Amygdala (tissue), 56 donors: Measurements from ENCODE around the gene DOCK4.

ENCODE experiments used
- DNase-seq, 56 donors: peaks; one replicate each; lab custom pipeline; 2025; lab: John Stamatoyannopoulos, UW

The DOCK4 gene

GRCh38 chr7:111802194-111802772, 403.9 kb downstream of the DOCK4 start:
- DNase-seq: no peak

DNA sequence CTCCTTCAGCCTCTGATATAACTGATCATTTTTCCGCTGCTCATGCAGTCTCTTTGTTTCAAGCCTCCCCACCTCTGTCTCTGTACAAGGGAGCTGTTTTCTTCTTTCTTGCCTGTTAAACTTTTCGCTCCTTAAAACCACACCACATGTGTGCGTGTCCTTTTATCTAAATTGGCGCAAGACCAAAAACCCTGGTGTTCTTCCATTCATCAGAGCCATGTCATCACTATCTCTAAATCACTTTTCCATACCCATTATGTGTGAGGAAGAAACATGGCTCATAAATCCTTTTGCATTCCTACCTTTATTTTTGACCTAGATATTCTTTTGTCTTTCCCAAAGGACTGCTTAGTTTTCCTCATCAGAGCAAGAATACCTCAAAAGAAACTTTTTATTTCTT, 404.9 kb downstream of the DOCK4 start:
- no peak for DNase-seq

DNA sequence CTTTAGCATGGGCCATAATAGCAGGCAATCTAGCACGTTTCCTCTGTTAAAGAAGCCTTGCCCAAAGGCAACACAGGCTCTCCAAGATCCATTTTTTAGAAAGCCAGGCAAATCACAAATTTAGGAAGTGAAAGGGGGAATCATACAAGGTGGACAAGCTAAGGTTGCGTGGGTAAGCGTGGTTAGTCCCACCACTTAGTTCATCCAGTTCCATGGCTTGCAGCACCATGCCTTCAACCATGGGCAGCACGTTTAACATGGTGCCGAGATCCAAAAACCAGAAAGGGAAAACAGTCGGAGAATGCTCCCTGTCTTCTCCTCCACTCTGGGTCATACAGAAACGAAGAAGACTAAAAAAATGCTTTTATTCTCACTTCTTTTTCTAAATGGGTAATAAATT, 409.5 kb downstream of the DOCK4 start:
- no peak for DNase-seq

GRCh38 chr7:111789870-111790269, 416.3 kb downstream of the DOCK4 start:
- no peak for DNase-seq

DNA sequence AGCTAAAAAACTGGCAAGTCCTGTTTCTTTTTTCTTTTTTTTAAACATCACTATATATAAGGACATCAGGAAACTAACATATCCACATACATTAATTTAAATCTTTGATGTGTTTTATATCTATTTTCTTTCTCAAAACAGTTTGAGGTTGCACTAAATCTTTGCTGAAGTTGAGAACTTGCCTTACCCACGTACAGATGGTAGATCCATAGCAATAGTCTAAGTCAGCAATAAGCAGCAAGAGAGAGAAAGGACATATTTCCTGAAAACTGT, 417.2 kb downstream of the DOCK4 start:
- no peak for DNase-seq

DNA sequence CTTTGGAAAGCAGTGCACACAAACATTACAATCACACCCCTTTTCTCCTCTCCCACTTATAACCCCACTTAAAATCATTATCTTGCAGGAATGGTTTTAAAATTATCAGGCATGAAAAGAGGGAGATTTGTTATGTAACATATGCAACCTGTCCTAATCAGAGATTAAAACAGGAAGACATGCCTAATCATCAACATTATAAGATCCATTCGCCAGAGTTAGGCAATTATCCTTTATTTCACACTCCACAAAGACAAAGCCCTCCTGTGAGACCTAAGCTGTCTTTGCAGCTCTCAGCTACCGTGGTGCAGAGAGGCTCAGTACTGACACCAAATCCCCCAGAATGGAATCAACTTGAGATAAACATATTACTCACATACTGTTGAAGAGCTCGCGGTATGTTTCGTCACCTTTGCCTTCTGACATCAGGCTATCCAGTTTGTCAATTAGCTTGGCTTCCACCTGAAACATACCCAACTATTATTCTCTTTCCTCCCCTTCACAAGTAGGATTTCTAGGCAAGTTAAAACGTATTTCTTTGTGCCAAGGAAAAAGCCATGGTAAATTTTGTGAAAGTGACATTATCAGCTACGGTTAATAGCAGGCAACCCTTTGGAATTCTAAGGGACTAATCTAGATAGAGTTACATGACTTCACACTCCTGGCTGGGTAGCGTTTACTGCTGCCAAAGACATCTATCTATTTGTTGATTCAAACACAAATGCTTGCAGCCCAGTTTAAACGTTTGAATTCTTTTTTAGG, 417.7 kb downstream of the DOCK4 start:
- DNase-seq: no peak

GRCh38 chr7:111787741-111788140, 418.5 kb downstream of the DOCK4 start:
- DNase-seq: no peak

DNA sequence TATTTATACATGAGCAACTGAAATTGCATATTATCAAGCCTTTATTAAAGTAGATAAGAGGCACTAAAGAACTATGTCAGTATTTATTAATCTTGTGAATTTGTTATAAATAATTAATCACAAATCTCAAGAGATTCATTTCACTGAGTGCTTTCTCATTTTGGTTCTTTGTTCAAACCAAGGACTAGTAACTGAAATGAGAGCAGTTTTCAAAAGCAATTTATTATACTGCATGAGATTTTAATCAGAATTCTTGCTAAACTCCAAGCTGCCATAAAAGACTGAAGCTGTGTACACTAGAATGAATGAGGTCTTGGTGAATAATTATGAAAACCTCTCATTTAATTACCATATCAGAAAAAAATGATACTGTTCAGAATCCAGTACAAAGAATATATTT, 419.1 kb downstream of the DOCK4 start:
- no peak for DNase-seq

- no peak for DNase-seq
Observed at GRCh38 chr7:111785076-111785475, 421.1 kb downstream of the DOCK4 start.

DNA sequence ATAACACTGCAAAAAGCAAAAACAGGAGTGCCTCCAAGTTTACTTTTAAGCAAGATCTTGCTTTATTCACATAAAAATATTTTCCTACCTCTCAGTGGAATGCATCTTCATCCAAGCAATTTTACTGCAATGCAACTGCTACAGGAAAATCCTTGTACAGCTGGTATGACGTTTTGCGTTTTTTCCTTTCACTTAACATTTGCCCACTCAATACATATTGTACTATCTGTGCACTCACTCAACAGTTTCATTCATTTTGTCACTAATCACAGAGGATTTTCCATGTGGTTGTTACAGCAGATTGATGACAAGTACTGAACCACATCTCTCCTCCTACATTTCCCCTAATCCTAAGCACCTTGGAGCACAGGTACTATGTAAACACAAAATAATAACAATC, 421.9 kb downstream of the DOCK4 start:
- no peak for DNase-seq

GRCh38 chr7:111783854-111784253, 422.3 kb downstream of the DOCK4 start:
- DNase-seq: no peak

- DNase-seq: no peak
Observed at GRCh38 chr7:111780527-111780926, 425.7 kb downstream of the DOCK4 start.

DNA sequence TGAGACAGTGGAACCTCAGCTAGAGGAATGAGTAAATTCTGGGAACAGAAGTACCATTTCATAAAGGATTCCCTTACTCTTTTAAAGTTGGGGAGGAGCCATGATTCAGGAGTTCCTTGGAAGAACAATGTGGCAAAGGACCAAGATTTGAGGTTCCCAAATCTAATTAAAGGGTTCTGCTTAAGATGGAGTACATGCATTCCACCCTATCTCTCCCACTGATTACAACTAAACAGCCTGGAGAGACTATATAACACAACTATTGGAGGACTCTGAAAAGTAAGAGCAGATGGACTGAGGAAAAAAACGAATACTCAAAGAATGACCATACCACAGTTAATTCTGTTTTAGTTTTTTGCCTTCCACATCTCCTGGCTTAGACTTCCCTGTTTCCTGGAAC, 431.0 kb downstream of the DOCK4 start:
- no peak for DNase-seq

DNA sequence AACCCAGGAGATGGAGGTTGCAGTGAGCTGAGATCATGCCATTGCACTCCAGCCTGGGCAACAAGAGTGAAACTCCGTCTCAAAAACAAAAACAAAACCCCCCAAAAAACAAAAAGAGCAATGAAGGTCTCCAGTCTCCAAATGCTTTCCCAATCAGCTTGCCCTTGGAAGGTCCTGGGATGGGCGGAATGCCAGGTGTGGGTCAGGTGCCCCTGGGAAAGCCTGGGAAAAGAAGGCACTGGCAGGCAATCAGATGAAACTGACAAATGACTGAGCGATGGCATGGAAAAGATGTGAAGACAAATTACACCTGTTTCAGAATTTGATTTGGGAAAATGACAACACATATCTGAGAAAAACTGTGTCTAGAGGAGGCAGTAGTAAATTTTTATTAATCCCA, 433.5 kb downstream of the DOCK4 start:
- DNase-seq: no peak

DNA sequence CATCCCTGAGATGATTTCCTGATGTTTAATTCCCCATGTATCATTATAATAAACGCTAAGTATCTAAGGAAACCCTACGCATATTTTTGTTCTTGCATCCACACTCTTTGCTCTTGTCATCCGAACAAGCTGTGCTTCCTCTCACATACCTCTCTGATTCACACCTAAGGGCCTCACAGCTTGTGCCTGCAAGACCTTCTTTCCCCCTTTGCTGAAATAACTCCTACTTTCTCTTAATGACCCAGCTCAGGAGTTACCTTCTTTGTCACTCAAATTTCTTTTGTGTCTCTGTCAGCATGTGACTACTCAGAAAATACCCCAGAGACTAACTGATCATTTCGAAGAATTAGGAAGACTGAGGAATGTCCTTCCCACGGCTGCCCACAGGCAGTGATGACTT, 434.6 kb downstream of the DOCK4 start:
- no peak for DNase-seq

DNA sequence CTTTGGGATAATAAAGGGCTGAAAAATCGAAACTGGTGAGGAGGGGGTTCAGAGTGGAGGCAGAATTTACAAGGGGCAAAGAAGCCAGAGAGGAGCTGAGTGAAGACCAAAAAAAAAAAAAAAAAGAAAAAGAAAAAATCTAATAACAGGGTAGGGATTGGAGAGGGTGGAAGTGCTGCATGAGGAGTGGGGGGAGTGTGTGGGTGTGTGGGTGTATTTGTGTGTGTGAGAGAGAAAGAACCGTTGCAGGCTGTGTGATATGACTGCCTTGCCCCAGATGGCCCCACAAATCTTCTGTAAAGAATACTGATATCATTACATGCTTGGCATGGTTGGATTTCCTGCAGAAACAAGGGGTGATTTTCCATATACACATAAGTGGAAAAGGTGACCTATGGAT, 436.1 kb downstream of the DOCK4 start:
- DNase-seq: no peak

GRCh38 chr7:111765751-111766643, 440.2 kb downstream of the DOCK4 start:
- DNase-seq: no peak

DNA sequence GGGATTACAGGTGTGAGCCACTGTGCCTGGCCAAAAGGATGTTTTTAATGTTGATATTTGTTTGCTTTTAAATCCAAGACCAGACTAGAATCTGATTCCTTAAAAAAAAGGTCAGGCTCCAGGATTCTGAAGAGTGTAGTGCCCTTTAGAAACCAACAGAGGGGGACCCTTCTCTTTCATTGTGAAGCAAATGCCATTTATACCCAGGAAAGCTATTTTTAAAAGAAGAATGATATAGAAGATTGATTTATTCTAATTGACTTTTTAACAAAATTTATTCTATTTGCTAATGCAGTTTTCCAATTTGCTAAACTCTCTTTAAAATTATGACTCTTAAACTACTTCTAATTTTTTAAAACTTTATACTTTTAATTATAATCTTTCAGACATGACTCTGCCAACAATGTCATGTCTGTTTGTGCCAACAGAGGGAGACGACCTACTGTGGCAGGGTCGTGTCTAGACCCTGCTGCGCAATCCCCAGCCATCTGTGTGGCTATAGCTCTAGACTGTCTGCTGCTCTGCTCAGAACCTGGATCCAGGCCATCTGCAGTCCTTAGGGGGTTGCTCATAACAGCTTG, 442.9 kb downstream of the DOCK4 start:
- no peak for DNase-seq

DNA sequence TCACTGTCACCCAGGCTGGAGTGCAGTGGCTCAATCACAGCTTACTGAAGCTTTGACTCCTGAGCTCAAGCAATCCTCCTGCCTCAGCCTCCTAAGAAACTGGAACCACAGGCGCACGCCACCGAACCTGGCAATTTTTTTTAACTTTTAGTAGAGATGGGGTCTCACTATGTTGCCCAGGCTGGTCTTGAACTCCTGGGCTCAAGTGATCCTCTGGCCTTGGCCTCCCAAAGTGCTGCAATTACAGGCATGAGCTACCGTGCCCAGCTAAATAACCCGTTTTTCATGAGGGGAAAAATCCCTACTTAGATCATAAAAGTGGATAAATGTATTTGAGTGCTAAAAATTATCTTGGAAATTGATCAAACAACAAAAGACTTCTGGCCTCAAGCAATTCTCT, 443.4 kb downstream of the DOCK4 start:
- DNase-seq: no peak

DNA sequence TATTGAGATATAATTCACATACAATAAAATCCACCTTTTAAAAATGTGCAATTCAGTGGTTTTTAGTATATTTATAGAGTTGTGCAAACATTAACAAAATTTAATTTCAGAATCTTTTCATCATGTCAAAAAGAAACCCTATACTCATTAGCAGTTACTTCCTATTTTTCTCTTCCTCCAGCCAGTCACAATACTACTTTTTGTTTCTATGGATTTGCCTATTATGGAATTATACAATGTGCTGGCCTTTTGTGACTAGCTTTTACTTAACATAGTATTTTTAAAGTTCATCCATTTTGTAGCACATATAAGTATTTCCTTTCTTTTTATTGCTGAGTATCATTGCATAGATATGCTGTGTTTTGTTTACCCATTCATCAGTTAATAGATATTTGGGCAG, 444.0 kb downstream of the DOCK4 start:
- DNase-seq: no peak

DNA sequence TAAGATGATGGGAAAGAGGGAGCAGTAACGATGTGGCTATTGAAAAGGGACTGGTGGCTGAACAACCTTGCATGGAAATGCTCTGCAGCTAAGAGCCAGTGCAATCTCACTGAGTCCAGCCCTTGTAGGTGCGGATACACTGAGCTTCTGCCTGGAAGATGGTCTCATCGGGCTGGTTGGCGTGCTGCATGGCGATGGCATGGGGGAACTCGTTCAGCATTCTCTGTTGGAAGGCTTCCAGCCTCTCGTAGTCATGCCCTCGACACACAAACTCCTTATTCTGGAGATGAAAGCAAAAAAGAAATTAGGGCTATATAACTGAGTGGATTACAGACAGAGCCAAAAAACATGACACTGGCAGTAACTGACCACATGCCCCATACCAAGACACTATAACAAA, 446.2 kb downstream of the DOCK4 start:
- peak in 8 of 56 donors; percentile 9 to 39 (median 17) for DNase-seq
